Measurements from ENCODE around the gene FAM229A.

- TF ChIP-seq POLR2A (IDR thresholded peaks at IDR 0.05): no peak
- TF ChIP-seq POLR2AphosphoS5 (IDR thresholded peaks at IDR 0.05; ENCODE audit: insufficient read depth in 1 of 2, low read depth in 1 of 2): no peak
- TF ChIP-seq CTCF (IDR thresholded peaks at IDR 0.05): no peak
These were observed 31.5 kb upstream of the FAM229A start for GRCh38 chr1:32393832-32394140.
